ENCODE results near the gene MARK1. TPM values are rescaled to one million over a fixed set of nuclear protein-coding genes. Genes with fewer than 3 reads are reported as not detected.
"Not testable (repeated sequence)": the region's sequence is repeated elsewhere in the genome, so short reads cannot be mapped to it uniquely, and the experiment has no call there.

The MARK1 gene
- total and polyA plus RNA-seq, 4 donors, result 3.9 to 15.7 (median 9.5) TPM

GRCh38 chr1:220666349-220666748, 138.4 kb downstream of the MARK1 start:
- 80 to 84% methylated on average over 3 of the region's 3 CpGs for WGBS, 2 donors
- no peaks in the 10 kb centered on the region for H3K4me1 ChIP-seq (ENCODE audit: control insufficient read depth in 1 of 2, insufficient read depth in 2 of 2, low read length in 2 of 2)
- no peaks in the 10 kb centered on the region for H3K27me3 ChIP-seq (ENCODE audit: control insufficient read depth in 1 of 2, insufficient read depth in 2 of 2, low read length in 1 of 2)
- H3K36me3 ChIP-seq (ENCODE audit: control insufficient read depth in 1 of 2, insufficient read depth in 2 of 2, low read length in 1 of 2), result peaks cover 0 to 3% of the 10 kb centered on the region in 2 donors
- H3K27ac ChIP-seq (ENCODE audit: low read depth in 1 of 2, low read length in 2 of 2), result no peak overlapping the region
- intact Hi-C loops (cut with DNase I), result no loop called here
- ATAC-seq (ENCODE audit: low FRiP score) (no peak), DNase-seq (no peak)
- no peaks in the 10 kb centered on the region for H3K9me3 ChIP-seq (ENCODE audit: control insufficient read depth, low read length)
- H3K4me3 ChIP-seq (ENCODE audit: low read length in 2 of 2), result no peak overlapping the region

- no peak overlapping the region for H3K4me3 ChIP-seq (ENCODE audit: low read length in 2 of 2)
- DNase-seq (no peak), ATAC-seq (ENCODE audit: low FRiP score) (no peak)
- H3K4me1 ChIP-seq (ENCODE audit: control insufficient read depth in 1 of 2, insufficient read depth in 2 of 2, low read length in 2 of 2), result no peaks in the 10 kb centered on the region
- H3K27me3 ChIP-seq (ENCODE audit: control insufficient read depth in 1 of 2, insufficient read depth in 2 of 2, low read length in 1 of 2), result no peaks in the 10 kb centered on the region
- 39 to 54% methylated on average over 1 of the region's 1 CpG for WGBS, 2 donors
- no peaks in the 10 kb centered on the region for H3K36me3 ChIP-seq (ENCODE audit: control insufficient read depth in 1 of 2, insufficient read depth in 2 of 2, low read length in 1 of 2)
- intact Hi-C loops (cut with DNase I), result no loop called here
- H3K27ac ChIP-seq (ENCODE audit: low read depth in 1 of 2, low read length in 2 of 2), result no peak overlapping the region
- H3K9me3 ChIP-seq (ENCODE audit: control insufficient read depth, low read length), result no peaks in the 10 kb centered on the region
Observed at GRCh38 chr1:220669005-220669404, 141.1 kb downstream of the MARK1 start.

- no peak for ATAC-seq (ENCODE audit: low FRiP score)
- Histone ChIP-seq H3K4me1 (ENCODE audit: control insufficient read depth in 1 of 2, insufficient read depth in 2 of 2, low read length in 2 of 2) (no peaks in the 10 kb centered on the region), H3K9me3 (ENCODE audit: control insufficient read depth, low read length) (no peaks in the 10 kb centered on the region), H3K27me3 (ENCODE audit: control insufficient read depth in 1 of 2, insufficient read depth in 2 of 2, low read length in 1 of 2) (no peaks in the 10 kb centered on the region), H3K27ac (ENCODE audit: low read depth in 1 of 2, low read length in 2 of 2) (no peak overlapping the region), H3K36me3 (ENCODE audit: control insufficient read depth in 1 of 2, insufficient read depth in 2 of 2, low read length in 1 of 2) (no peaks in the 10 kb centered on the region), H3K4me3 (ENCODE audit: low read length in 2 of 2) (no peak overlapping the region)
- no peak for DNase-seq
- intact Hi-C loops (cut with DNase I), result no loop called here
Observed at GRCh38 chr1:220670365-220670764, 142.4 kb downstream of the MARK1 start.

GRCh38 chr1:220673921-220674320, 146.0 kb downstream of the MARK1 start:
- H3K36me3 ChIP-seq (ENCODE audit: control insufficient read depth in 1 of 2, insufficient read depth in 2 of 2, low read length in 1 of 2), result no peaks in the 10 kb centered on the region
- no peak for ATAC-seq (ENCODE audit: low FRiP score)
- WGBS, 2 donors, result 93 to 100% methylated on average over 1 of the region's 1 CpG
- H3K4me3 ChIP-seq (ENCODE audit: low read length in 2 of 2), result no peak overlapping the region
- no peaks in the 10 kb centered on the region for H3K27me3 ChIP-seq (ENCODE audit: control insufficient read depth in 1 of 2, insufficient read depth in 2 of 2, low read length in 1 of 2)
- H3K27ac ChIP-seq (ENCODE audit: low read depth in 1 of 2, low read length in 2 of 2), result no peak overlapping the region
- H3K9me3 ChIP-seq (ENCODE audit: control insufficient read depth, low read length), result no peaks in the 10 kb centered on the region
- DNase-seq, result no peak
- intact Hi-C loops (cut with DNase I), result no loop called here
- no peaks in the 10 kb centered on the region for H3K4me1 ChIP-seq (ENCODE audit: control insufficient read depth in 1 of 2, insufficient read depth in 2 of 2, low read length in 2 of 2)

GRCh38 chr1:220677251-220677650, 149.3 kb downstream of the MARK1 start:
- H3K9me3 ChIP-seq (ENCODE audit: control insufficient read depth, low read length), result no peaks in the 10 kb centered on the region
- no peak overlapping the region for H3K4me3 ChIP-seq (ENCODE audit: low read length in 2 of 2)
- intact Hi-C loops (cut with DNase I), result no loop called here
- DNase-seq (no peak), ATAC-seq (ENCODE audit: low FRiP score) (no peak)
- 79% methylated on average over 2 of the region's 2 CpGs for WGBS, 2 donors
- no peaks in the 10 kb centered on the region for H3K4me1 ChIP-seq (ENCODE audit: control insufficient read depth in 1 of 2, insufficient read depth in 2 of 2, low read length in 2 of 2)
- H3K27ac ChIP-seq (ENCODE audit: low read depth in 1 of 2, low read length in 2 of 2), result no peak overlapping the region
- no peaks in the 10 kb centered on the region for H3K36me3 ChIP-seq (ENCODE audit: control insufficient read depth in 1 of 2, insufficient read depth in 2 of 2, low read length in 1 of 2)
- no peaks in the 10 kb centered on the region for H3K27me3 ChIP-seq (ENCODE audit: control insufficient read depth in 1 of 2, insufficient read depth in 2 of 2, low read length in 1 of 2)

GRCh38 chr1:220680085-220680687, 152.2 kb downstream of the MARK1 start:
- ATAC-seq (ENCODE audit: low FRiP score) (peak; percentile 66), DNase-seq (no peak)
- Histone ChIP-seq H3K4me1 (ENCODE audit: control insufficient read depth in 1 of 2, insufficient read depth in 2 of 2, low read length in 2 of 2) (no peaks in the 10 kb centered on the region), H3K4me3 (ENCODE audit: low read length in 2 of 2) (no peak overlapping the region), H3K27ac (ENCODE audit: low read depth in 1 of 2, low read length in 2 of 2) (no peak overlapping the region), H3K9me3 (ENCODE audit: control insufficient read depth, low read length) (no peaks in the 10 kb centered on the region), H3K27me3 (ENCODE audit: control insufficient read depth in 1 of 2, insufficient read depth in 2 of 2, low read length in 1 of 2) (no peaks in the 10 kb centered on the region), H3K36me3 (ENCODE audit: control insufficient read depth in 1 of 2, insufficient read depth in 2 of 2, low read length in 1 of 2) (no peaks in the 10 kb centered on the region)
- 29 to 34% methylated on average over 7 of the region's 7 CpGs for WGBS, 2 donors
- intact Hi-C loops (cut with DNase I), result loop anchor here (2.0 kb wide), 1 partner anchor 97 kb away; no protein-coding TSS in a partner anchor

GRCh38 chr1:220681220-220681880, 153.4 kb downstream of the MARK1 start:
- H3K4me1 ChIP-seq (ENCODE audit: control insufficient read depth in 1 of 2, insufficient read depth in 2 of 2, low read length in 2 of 2), result no peaks in the 10 kb centered on the region
- no peak overlapping the region for H3K4me3 ChIP-seq (ENCODE audit: low read length in 2 of 2)
- DNase-seq, result no peak
- H3K9me3 ChIP-seq (ENCODE audit: control insufficient read depth, low read length), result no peaks in the 10 kb centered on the region
- H3K27me3 ChIP-seq (ENCODE audit: control insufficient read depth in 1 of 2, insufficient read depth in 2 of 2, low read length in 1 of 2), result no peaks in the 10 kb centered on the region
- 78 to 81% methylated on average over 10 of the region's 10 CpGs for WGBS, 2 donors
- no peak overlapping the region for H3K27ac ChIP-seq (ENCODE audit: low read depth in 1 of 2, low read length in 2 of 2)
- intact Hi-C loops (cut with DNase I), result loop anchor here (2.0 kb wide), 1 partner anchor 95 kb away; no protein-coding TSS in a partner anchor
- no peak for ATAC-seq (ENCODE audit: low FRiP score)
- no peaks in the 10 kb centered on the region for H3K36me3 ChIP-seq (ENCODE audit: control insufficient read depth in 1 of 2, insufficient read depth in 2 of 2, low read length in 1 of 2)

- no peaks in the 10 kb centered on the region for H3K36me3 ChIP-seq (ENCODE audit: control insufficient read depth in 1 of 2, insufficient read depth in 2 of 2, low read length in 1 of 2)
- H3K9me3 ChIP-seq (ENCODE audit: control insufficient read depth, low read length), result no peaks in the 10 kb centered on the region
- H3K4me3 ChIP-seq (ENCODE audit: low read length in 2 of 2), result no peak overlapping the region
- no peak for ATAC-seq (ENCODE audit: low FRiP score)
- intact Hi-C loops (cut with DNase I), result no loop called here
- DNase-seq, result no peak
- no peak overlapping the region for H3K27ac ChIP-seq (ENCODE audit: low read depth in 1 of 2, low read length in 2 of 2)
- 82 to 86% methylated on average over 17 of the region's 17 CpGs for WGBS, 2 donors
- no peaks in the 10 kb centered on the region for H3K4me1 ChIP-seq (ENCODE audit: control insufficient read depth in 1 of 2, insufficient read depth in 2 of 2, low read length in 2 of 2)
- no peaks in the 10 kb centered on the region for H3K27me3 ChIP-seq (ENCODE audit: control insufficient read depth in 1 of 2, insufficient read depth in 2 of 2, low read length in 1 of 2)
Observed at GRCh38 chr1:220682901-220683576, 155.1 kb downstream of the MARK1 start.

GRCh38 chr1:220683716-220684115, 155.8 kb downstream of the MARK1 start:
- ATAC-seq (ENCODE audit: low FRiP score); H3K27ac ChIP-seq (ENCODE audit: low read depth in 1 of 2, low read length in 2 of 2); intact Hi-C loops (cut with DNase I); H3K4me3 ChIP-seq (ENCODE audit: low read length in 2 of 2); DNase-seq; H3K36me3 ChIP-seq (ENCODE audit: control insufficient read depth in 1 of 2, insufficient read depth in 2 of 2, low read length in 1 of 2); H3K27me3 ChIP-seq (ENCODE audit: control insufficient read depth in 1 of 2, insufficient read depth in 2 of 2, low read length in 1 of 2); H3K9me3 ChIP-seq (ENCODE audit: control insufficient read depth, low read length); H3K4me1 ChIP-seq (ENCODE audit: control insufficient read depth in 1 of 2, insufficient read depth in 2 of 2, low read length in 2 of 2): not testable (repeated sequence)
- WGBS, 2 donors, result 96 to 97% methylated on average over 12 of the region's 12 CpGs
